Measurements from ENCODE around the gene PARD3. TPM values are rescaled to one million over a fixed set of nuclear protein-coding genes. Genes with fewer than 3 reads are reported as not detected.

PARD3 gene
- total and polyA plus RNA-seq, 12 donors = 17.0 to 93.8 (median 47.3) TPM

GRCh38 chr10:34262985-34263384 is 552.1 kb downstream of the PARD3 start:
- Histone ChIP-seq H3K9me3 (replicated peaks in 1 of 3) (no peaks in the 10 kb centered on the region), H3K4me1 (replicated peaks in 1 of 2) (no peaks in the 10 kb centered on the region), H3K36me3 (replicated peaks in 1 of 2) (no peaks in the 10 kb centered on the region), H3K4me3 (no peak overlapping the region), H3K27ac (no peak overlapping the region), H3K27me3 (no peaks in the 10 kb centered on the region)
- no peak for TF ChIP-seq POLR2A (IDR thresholded peaks at IDR 0.05)
- TF ChIP-seq CTCF (IDR thresholded peaks at IDR 0.05) = no peak
- DNase-seq = no peak
- WGBS, 4 donors = 88 to 97% (median 94%) methylated on average over 1 of the region's 1 CpG
- intact Hi-C loops (cut with DNase I) = no loop called here

GRCh38 chr10:34260904-34261303 is 554.2 kb downstream of the PARD3 start:
- Histone ChIP-seq H3K4me1 (replicated peaks in 1 of 2) (no peaks in the 10 kb centered on the region), H3K27ac (no peak overlapping the region), H3K36me3 (replicated peaks in 1 of 2) (no peaks in the 10 kb centered on the region), H3K4me3 (no peak overlapping the region), H3K9me3 (replicated peaks in 1 of 3) (no peaks in the 10 kb centered on the region), H3K27me3 (no peaks in the 10 kb centered on the region)
- DNase-seq = no peak
- TF ChIP-seq POLR2A (IDR thresholded peaks at IDR 0.05) (no peak), CTCF (IDR thresholded peaks at IDR 0.05) (no peak)
- intact Hi-C loops (cut with DNase I) = no loop called here
- WGBS, 4 donors = 94 to 96% (median 95%) methylated on average over 5 of the region's 5 CpGs

GRCh38 chr10:34256216-34256615 is 558.9 kb downstream of the PARD3 start:
- WGBS, 4 donors = 76 to 87% (median 85%) methylated on average over 4 of the region's 4 CpGs
- intact Hi-C loops (cut with DNase I) = no loop called here

GRCh38 chr10:34255035-34255434 is 560.1 kb downstream of the PARD3 start:
- intact Hi-C loops (cut with DNase I) = no loop called here
- WGBS, 4 donors = 69 to 85% (median 75%) methylated on average over 3 of the region's 3 CpGs
- TF ChIP-seq CTCF (IDR thresholded peaks at IDR 0.05) = no peak
- TF ChIP-seq POLR2A (IDR thresholded peaks at IDR 0.05) = no peak
- no peaks in the 10 kb centered on the region for H3K36me3 ChIP-seq (replicated peaks in 1 of 2)
- peaks cover 0 to 7% of the 10 kb centered on the region in 2 donors for H3K4me1 ChIP-seq (replicated peaks in 1 of 2)
- no peak for DNase-seq
- no peak overlapping the region for H3K27ac ChIP-seq
- H3K27me3 ChIP-seq = no peaks in the 10 kb centered on the region
- H3K9me3 ChIP-seq (replicated peaks in 1 of 3) = no peaks in the 10 kb centered on the region
- H3K4me3 ChIP-seq = no peak overlapping the region

More at GRCh38 chr10:34256216-34256615, 558.9 kb downstream of the PARD3 start:
- Histone ChIP-seq H3K27me3 (no peaks in the 10 kb centered on the region), H3K4me3 (no peak overlapping the region), H3K27ac (no peak overlapping the region), H3K9me3 (replicated peaks in 1 of 3) (no peaks in the 10 kb centered on the region), H3K4me1 (replicated peaks in 1 of 2) (peaks cover 0 to 7% of the 10 kb centered on the region in 2 donors), H3K36me3 (replicated peaks in 1 of 2) (no peaks in the 10 kb centered on the region)
- TF ChIP-seq CTCF (IDR thresholded peaks at IDR 0.05) = no peak
- no peak for TF ChIP-seq POLR2A (IDR thresholded peaks at IDR 0.05)
- DNase-seq = no peak
